HG03066 (cell line): ENCODE data around the gene TFRC.
"Not testable (repeated sequence)": the region's sequence is repeated elsewhere in the genome, so short reads cannot be mapped to it uniquely, and the experiment has no call there.

Experiments used
- ATAC-seq: cut with Tn5 transposase; IDR thresholded peaks from one replicate; pipeline ENCODE4 v1.9.1; 2021; ENCODE audit warnings: low read depth; ENCODE audit not compliant: unreplicated experiment

The TFRC gene

GRCh38 chr3:196087906-196088305 lies 6.0 kb upstream of the TFRC start:
- ATAC-seq, result no peak

- ATAC-seq, result no peak
Measured at GRCh38 chr3:196082619-196082971, 705 bp upstream of the TFRC start.

GRCh38 chr3:196081002-196081833 lies 672 bp downstream of the TFRC start:
- peak; percentile 43 for ATAC-seq

- not testable (repeated sequence) for ATAC-seq
Measured at GRCh38 chr3:196080101-196080846, 1.6 kb downstream of the TFRC start.

- ATAC-seq, result no peak
Measured at GRCh38 chr3:196079682-196080081, 2.2 kb downstream of the TFRC start.

GRCh38 chr3:196075013-196075412 lies 6.9 kb downstream of the TFRC start:
- ATAC-seq, result no peak

- peak; percentile 58 for ATAC-seq
Measured at GRCh38 chr3:196073255-196073753, 8.6 kb downstream of the TFRC start.

- ATAC-seq, result no peak
Measured at GRCh38 chr3:196072313-196072712, 9.6 kb downstream of the TFRC start.

- not testable (repeated sequence) for ATAC-seq
Measured at GRCh38 chr3:196068812-196069211, 13.1 kb downstream of the TFRC start.

GRCh38 chr3:196067439-196067838 lies 14.5 kb downstream of the TFRC start:
- no peak for ATAC-seq

GRCh38 chr3:196063971-196064370 lies 17.9 kb downstream of the TFRC start:
- no peak for ATAC-seq

- no peak for ATAC-seq
Measured at GRCh38 chr3:196063456-196063855, 18.4 kb downstream of the TFRC start.

GRCh38 chr3:196063049-196063448 lies 18.8 kb downstream of the TFRC start:
- no peak for ATAC-seq

GRCh38 chr3:196060834-196061233 lies 21.1 kb downstream of the TFRC start:
- no peak for ATAC-seq

- no peak for ATAC-seq
Measured at GRCh38 chr3:196057760-196058331, 24.0 kb downstream of the TFRC start.

- not testable (repeated sequence) for ATAC-seq
Measured at GRCh38 chr3:196056371-196056770, 25.5 kb downstream of the TFRC start.

- ATAC-seq, result no peak
Measured at GRCh38 chr3:196055683-196056270, 26.1 kb downstream of the TFRC start.

- no peak for ATAC-seq
Measured at GRCh38 chr3:196055240-196055639, 26.6 kb downstream of the TFRC start.

- ATAC-seq, result no peak
Measured at GRCh38 chr3:196054661-196055060, 27.2 kb downstream of the TFRC start.

GRCh38 chr3:196053487-196053886 lies 28.4 kb downstream of the TFRC start:
- no peak for ATAC-seq
